ENCODE data around the gene CYP4F3. TPM values are rescaled to one million over a fixed set of nuclear protein-coding genes. Genes with fewer than 3 reads are reported as not detected.
"Not testable (repeated sequence)": the region's sequence is repeated elsewhere in the genome, so short reads cannot be mapped to it uniquely, and the experiment has no call there.

Gene CYP4F3
- total RNA-seq, 2 experiments from 2014 or later = not detected

DNA sequence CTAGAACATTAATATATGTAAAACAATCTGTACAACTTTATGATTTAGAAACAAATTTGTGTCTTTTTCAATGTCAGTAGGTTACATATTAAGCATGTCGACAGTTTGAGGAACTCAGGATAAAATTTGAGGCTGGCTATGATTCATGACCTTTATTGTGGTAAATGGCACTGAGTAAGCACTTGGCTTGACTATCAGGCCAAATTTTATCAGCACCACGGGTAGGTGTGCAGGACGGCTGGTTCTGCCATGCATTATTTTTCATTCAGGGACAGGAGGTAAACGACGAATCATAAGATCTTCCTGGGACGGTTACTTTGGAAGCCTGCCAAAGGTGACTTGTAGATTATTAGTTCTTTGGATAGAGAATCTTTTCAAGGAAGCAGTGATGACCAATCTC lies 45.6 kb upstream of the CYP4F3 start:
- peaks cover 9% of the 10 kb centered on the region for H3K9me3 Mint-ChIP-seq
- H3K27ac ChIP-seq (ENCODE audit: low read depth in 1 of 2, low read length in 2 of 2) = no peak overlapping the region
- no peaks in the 10 kb centered on the region for H3K36me3 ChIP-seq (ENCODE audit: insufficient read depth, low read length)
- DNase-seq (peak in 2 of 14 experiments; percentile 1 to 20), ATAC-seq (ENCODE audit: poor library complexity) (no peak)
- H3K4me1 Mint-ChIP-seq (ENCODE audit: low read depth) = no peaks in the 10 kb centered on the region
- H3K4me1 ChIP-seq (ENCODE audit: insufficient read depth, low read length) = no peaks in the 10 kb centered on the region
- no peak overlapping the region for H3K4me3 Mint-ChIP-seq
- no peak overlapping the region for H3K27ac Mint-ChIP-seq
- peaks cover 44% of the 10 kb centered on the region for H3K27me3 Mint-ChIP-seq
- ChIA-PET CTCF (no interaction called here), POLR2A (no interaction called here)
- no peaks in the 10 kb centered on the region for H3K9me3 ChIP-seq (ENCODE audit: control insufficient read depth in 1 of 2, insufficient read depth in 1 of 2, low read length in 2 of 2)
- no peak for TF ChIP-seq CTCF (IDR thresholded peaks at IDR 0.05)
- no peaks in the 10 kb centered on the region for H3K36me3 Mint-ChIP-seq (ENCODE audit: low read depth)
- intact Hi-C loops (cut with DNase I, micrococcal nuclease) = no loop called here
- no peak overlapping the region for H3K4me3 ChIP-seq (ENCODE audit: low read length)
- H3K27me3 ChIP-seq (ENCODE audit: control insufficient read depth in 1 of 2, insufficient read depth in 2 of 2, low read length in 2 of 2) = peaks cover 10 to 14% of the 10 kb centered on the region in 2 experiments

DNA sequence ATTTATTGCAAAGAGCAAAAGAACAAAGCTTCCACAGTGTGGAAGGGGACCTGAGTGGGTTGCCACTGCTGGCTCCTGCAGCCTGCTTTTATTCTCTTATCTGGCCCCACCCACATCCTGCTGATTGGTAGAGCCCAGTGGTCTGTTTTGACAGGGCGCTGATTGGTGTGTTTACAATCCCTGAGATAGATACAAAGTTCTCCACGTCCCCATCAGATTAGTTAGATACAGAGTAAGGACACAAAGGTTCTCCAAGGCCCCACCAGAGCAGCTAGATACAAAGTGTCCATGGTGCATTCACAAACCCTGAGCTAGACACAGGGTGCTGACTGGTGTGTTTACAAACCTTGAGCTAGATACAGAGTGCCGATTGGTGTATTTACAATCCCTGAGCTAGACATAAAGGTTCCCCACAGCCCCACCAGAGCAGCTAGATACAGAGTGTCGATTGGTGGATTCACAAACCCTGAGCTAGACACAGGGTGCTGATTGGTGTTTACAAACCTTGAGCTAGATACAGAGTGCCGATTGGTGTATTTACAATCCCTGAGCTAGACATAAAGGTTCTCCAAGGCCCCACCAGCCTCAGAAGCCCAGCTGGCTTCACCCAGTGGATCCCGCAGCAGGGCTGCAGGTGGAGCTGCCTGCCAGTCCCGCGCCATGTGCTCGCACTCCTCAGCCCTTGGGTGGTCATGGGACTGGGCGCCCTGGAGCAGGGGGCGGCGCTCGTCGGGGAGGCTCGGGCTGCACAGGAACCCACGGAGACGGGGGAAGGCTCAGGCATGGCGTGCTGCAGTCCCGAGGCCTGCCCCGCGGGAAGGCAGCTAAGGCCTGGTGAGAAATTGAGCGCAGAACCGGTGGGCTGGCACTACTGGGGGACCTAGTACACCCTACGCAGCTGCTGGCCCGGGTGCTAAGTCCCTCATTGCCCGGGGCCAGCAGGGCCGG lies 32.4 kb upstream of the CYP4F3 start:
- POLR2A ChIA-PET; H3K4me3 ChIP-seq (ENCODE audit: low read length); intact Hi-C loops (cut with DNase I, micrococcal nuclease); H3K9me3 ChIP-seq (ENCODE audit: control insufficient read depth in 1 of 2, insufficient read depth in 1 of 2, low read length in 2 of 2); H3K27me3 Mint-ChIP-seq; ATAC-seq (ENCODE audit: poor library complexity); H3K4me1 Mint-ChIP-seq (ENCODE audit: low read depth); H3K27ac Mint-ChIP-seq; H3K27me3 ChIP-seq (ENCODE audit: control insufficient read depth in 1 of 2, insufficient read depth in 2 of 2, low read length in 2 of 2); H3K27ac ChIP-seq (ENCODE audit: low read depth in 1 of 2, low read length in 2 of 2); DNase-seq; H3K9me3 Mint-ChIP-seq; H3K4me3 Mint-ChIP-seq; H3K36me3 ChIP-seq (ENCODE audit: insufficient read depth, low read length); CTCF ChIA-PET; H3K36me3 Mint-ChIP-seq (ENCODE audit: low read depth); H3K4me1 ChIP-seq (ENCODE audit: insufficient read depth, low read length): not testable (repeated sequence)

DNA sequence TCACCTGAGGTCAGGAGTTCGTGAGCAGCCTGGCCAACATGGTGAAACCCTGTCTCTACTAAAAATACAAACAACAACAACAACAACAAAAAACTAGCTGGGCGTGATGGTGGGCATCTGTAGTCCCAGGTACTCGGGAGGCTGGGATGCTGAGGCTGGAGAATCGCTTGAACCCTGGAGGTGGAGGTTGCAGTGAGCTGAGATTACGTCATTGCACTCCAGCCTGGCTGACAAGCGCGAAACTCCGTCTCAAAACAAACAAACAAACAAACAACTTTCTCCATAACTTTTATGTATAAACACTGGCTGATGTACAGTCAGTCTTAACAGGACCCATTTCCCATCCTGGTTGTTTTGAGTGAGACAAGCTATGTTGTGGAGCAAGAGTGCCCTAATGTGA lies 31.4 kb upstream of the CYP4F3 start:
- Histone ChIP-seq H3K9me3 (ENCODE audit: control insufficient read depth in 1 of 2, insufficient read depth in 1 of 2, low read length in 2 of 2) (no peaks in the 10 kb centered on the region), H3K27ac (ENCODE audit: low read depth in 1 of 2, low read length in 2 of 2) (no peak overlapping the region), H3K4me1 (ENCODE audit: insufficient read depth, low read length) (no peaks in the 10 kb centered on the region), H3K4me3 (ENCODE audit: low read length) (no peak overlapping the region), H3K27me3 (ENCODE audit: control insufficient read depth in 1 of 2, insufficient read depth in 2 of 2, low read length in 2 of 2) (peaks cover 0 to 3% of the 10 kb centered on the region in 2 experiments), H3K36me3 (ENCODE audit: insufficient read depth, low read length) (no peaks in the 10 kb centered on the region)
- CTCF ChIA-PET = no interaction called here
- no peaks in the 10 kb centered on the region for H3K9me3 Mint-ChIP-seq
- H3K4me1 Mint-ChIP-seq (ENCODE audit: low read depth) = no peaks in the 10 kb centered on the region
- TF ChIP-seq CTCF (IDR thresholded peaks at IDR 0.05) = no peak
- H3K36me3 Mint-ChIP-seq (ENCODE audit: low read depth) = no peaks in the 10 kb centered on the region
- POLR2A ChIA-PET = no interaction called here
- ATAC-seq (ENCODE audit: poor library complexity) (no peak), DNase-seq (no peak)
- H3K27me3 Mint-ChIP-seq = no peaks in the 10 kb centered on the region
- intact Hi-C loops (cut with DNase I, micrococcal nuclease) = no loop called here
- H3K27ac Mint-ChIP-seq = no peak overlapping the region
- no peak overlapping the region for H3K4me3 Mint-ChIP-seq
